GM18867 (cell line): Measurements from ENCODE around the gene FAH.

Experiments
- ATAC-seq: cut with Tn5 transposase; IDR thresholded peaks from one replicate; pipeline ENCODE4 v1.9.1; 2021; ENCODE audit warnings: mild to moderate bottlenecking, moderate library complexity; ENCODE audit not compliant: unreplicated experiment

The FAH gene

DNA sequence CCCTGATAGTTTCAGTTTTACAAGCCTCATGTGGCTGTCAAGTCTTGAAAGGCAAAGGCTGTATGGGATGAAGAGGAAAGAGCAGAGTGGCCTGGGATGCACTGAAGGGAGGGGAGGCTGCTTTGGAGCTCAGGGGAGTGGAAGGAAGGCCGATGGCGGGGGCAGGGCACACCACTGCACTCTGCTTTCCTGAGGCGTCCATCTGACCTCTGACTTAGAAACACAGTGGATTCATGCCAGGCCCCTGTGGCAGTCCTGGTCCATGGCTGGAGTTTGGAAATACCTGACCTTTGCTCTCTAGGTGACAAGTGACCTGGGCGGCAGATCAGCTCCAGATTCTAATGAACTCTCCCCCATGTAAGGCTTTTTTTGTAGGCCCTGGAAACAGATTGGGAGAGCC, 19.0 kb downstream of the FAH start:
- no peak for ATAC-seq

DNA sequence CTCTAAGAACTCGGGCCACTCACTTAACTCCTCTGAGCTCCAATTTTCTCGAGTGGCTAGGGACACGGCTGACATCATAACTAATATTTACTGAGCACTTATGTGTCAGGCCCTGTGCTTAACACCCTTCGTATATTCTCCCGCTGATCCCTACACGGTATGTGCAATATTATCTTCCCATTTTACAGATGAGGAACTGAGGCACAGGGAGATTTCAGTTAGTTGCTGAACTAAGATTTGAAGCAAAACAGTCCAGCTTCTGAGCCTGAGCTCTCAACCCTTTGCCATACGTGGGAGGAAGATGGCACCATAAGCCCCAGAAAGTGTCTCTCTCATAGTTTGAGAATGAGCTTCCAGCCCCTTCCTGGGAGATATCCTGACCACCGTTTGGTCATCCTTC, 19.6 kb downstream of the FAH start:
- no peak for ATAC-seq

DNA sequence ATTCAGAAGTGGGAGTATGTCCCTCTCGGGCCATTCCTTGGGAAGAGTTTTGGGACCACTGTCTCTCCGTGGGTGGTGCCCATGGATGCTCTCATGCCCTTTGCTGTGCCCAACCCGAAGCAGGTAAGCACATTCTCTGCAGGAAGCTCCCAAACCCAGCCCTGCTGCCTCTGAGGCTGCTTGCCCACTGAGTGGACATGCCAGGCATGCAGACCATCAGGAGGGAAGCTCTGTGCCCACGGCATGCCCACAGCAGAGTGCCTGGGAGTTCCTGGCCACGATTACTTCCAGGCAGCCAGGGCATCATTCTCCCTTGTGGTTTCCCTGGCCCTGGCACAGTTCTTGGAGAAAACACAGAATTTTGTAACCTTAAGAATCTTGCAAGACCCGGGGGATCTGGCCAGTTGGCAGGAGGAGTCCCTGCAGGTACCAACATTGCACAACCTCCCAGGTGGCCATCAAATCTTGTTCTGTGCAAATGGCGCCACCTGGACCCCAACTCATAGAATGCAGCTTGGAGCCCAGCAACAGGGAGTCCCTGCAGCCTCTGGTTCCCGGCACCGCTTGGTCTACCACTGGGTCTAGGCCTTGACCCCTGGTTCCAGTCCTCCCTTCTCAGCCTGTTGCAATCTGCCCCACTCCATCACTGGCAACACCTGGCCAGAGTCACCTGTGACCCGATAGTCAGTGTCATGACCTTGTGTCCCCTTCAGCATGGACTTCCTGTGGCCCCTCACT, 20.4 kb downstream of the FAH start:
- no peak for ATAC-seq

DNA sequence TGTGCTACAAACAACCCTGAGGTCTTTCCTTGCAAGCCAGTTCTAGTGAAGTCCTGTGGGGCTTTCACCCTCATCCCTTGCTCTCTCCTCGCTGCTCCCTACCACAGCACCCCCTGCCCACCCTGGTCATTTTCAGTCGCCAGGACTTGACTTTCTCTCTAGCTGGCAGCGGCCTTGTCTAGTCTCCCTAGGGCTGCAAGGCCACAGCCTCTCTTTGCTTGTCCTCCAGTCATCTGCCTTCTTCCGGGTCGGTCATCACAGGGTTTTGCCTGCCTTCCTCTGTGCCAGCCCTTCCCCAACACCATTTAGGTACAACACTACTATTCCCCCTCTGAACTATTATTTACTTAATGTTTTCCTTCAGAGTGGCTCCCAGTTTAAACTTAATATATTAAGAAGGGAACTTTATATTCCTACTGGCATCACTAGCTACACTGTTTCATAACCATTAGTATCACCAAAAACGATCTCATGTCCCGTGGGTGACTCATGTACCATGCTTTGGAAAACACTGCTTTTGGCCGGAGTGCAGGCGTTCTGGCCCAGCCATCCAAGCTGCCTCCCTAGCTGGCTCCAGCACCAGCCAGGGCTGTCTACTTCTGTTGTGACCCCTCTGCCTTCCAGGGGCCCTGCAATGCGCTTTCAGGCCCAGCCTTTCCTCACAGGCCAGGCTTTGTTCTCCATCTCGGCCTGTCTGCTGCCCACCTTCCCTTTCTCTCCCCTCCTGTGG, 21.4 kb downstream of the FAH start:
- no peak for ATAC-seq

DNA sequence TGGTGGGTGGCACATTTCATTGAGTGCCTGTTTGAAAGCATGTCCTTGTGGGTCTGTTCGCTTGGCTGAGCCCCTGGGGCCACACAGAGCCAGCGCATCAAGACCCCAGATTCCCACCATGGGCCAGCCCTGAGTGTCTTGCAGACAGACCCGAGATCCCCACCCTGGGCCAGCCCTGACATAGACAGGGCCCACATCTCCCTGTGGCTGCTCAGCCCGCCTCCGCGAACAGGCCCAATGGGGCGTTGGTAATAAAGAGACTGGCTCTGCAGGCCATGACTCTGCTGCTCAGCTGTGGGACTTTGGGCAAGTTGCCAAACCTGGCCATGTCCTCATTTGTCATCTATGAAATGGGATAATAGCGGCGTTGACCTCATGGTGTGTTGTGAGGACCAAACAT, 22.6 kb downstream of the FAH start:
- ATAC-seq = no peak

DNA sequence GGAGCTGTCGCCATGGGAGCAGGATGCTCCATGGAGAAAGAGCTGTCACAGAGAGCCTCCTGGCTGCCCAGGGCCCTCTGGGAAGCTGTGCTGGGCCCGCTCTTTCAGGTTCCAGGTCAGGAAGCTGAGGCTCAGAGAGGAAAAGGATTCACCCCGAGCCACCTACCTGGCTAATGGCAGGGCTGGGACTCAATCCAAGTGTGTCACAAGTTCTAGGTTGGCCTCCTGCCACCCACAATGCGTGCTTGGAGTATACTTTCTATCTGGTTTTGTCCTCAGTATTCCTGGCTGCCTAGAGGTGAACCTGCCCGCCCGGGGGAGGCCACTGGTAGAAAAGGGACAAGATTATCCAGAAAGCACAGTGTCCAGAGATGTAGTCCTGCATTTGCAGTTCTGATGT, 23.6 kb downstream of the FAH start:
- no peak for ATAC-seq

DNA sequence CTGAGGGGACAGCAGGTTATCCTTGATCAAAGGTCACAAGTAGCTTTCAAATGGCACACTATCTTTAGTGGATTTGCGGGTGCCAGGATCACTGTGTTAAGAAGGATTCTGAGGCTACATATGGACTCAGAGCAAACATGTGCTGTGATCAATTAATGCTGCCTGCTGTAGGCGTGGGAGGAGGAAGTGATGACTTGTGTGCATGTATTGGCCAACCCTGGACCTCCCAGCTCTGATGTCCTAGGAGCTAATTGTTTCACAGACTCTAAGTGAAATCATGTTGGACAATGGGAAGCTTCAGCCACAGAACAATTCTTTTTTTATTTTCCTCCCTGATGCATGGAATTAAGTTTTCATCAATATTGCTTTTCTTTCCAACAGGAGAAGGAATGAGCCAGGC, 24.4 kb downstream of the FAH start:
- ATAC-seq = no peak

DNA sequence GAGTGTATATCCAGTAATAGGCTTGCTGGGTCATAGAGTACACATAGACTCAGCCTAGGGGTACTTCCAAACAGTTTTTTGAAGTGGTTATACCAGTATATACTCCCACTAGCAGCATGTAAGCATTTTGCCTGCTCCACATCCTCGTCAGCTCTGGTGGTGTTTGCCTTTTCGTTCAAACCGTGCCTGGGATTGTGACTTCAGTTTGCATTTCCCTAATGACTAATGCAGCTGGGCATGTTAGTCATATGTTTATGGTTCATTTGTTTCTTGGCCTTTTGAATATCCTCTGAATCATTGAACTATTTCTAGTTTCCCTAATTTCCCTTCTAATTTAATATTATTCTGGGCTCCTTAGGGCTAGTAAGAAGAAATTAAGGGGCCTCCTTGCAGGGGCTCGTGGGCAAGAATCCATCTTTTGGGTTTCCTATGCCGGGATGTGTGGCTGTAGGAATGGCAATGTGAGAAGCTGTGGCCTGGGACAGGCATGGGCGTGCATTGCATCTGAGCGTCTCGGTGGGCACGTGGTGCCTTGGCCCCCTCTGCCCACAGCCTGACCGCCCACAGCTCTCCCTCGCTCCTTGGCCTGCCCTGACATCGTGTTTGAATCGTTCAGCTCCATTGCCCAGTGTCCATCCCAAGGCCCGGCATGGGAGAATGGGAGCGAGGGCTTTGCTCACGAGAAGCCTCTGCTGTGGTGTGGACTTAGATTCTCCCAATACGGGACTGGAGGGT, 26.4 kb downstream of the FAH start:
- no peak for ATAC-seq

DNA sequence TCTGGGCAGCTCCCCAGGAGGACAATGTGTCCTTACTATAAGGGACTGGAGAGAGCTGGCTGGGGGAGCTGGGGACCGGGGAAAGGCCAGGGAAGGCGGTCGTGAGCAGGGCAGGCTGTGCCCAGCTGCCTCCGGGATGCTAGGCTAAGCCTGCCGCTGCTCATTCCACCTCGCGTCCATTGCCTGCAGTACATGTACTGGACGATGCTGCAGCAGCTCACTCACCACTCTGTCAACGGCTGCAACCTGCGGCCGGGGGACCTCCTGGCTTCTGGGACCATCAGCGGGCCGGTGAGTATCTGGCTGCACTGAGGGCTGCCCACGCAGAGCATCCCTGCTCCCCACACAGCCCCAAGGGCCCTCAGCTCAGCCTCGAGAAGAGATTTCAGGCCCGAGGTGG, 27.1 kb downstream of the FAH start:
- ATAC-seq = no peak

DNA sequence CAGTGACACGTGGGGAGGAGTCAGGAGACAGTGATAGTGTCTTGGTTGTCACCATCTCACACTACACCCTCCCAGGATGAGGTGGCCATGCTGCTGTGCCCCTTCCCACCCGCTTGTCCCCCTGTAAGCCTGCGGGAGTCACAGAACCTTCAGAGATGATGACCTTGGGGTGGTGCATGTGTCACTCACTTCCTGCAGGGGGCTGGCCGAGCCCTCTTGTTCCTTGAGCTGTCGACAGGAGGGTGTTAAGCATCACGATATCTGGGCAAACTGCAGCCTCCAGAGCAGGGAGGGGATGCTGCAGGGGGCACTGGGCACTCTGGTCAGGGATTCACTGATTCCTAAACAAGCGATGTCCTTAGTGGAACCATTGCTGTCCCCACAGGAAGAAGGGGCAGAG, 27.7 kb downstream of the FAH start:
- ATAC-seq = no peak

DNA sequence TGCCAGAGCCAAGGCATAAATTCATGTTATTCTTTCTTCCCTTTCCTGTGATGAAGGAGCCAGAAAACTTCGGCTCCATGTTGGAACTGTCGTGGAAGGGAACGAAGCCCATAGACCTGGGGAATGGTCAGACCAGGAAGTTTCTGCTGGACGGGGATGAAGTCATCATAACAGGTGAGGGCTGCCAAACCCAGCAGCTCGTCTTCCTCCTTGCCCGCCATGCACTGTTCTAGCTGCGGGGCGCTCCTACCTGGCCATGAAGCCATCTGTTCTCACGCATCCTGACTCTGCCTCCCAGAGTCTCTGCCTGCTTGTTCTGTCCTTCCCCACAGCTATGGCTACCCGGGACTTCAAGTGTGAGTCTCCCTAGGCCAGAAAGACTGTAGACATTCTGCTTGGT, 28.2 kb downstream of the FAH start:
- no peak for ATAC-seq

DNA sequence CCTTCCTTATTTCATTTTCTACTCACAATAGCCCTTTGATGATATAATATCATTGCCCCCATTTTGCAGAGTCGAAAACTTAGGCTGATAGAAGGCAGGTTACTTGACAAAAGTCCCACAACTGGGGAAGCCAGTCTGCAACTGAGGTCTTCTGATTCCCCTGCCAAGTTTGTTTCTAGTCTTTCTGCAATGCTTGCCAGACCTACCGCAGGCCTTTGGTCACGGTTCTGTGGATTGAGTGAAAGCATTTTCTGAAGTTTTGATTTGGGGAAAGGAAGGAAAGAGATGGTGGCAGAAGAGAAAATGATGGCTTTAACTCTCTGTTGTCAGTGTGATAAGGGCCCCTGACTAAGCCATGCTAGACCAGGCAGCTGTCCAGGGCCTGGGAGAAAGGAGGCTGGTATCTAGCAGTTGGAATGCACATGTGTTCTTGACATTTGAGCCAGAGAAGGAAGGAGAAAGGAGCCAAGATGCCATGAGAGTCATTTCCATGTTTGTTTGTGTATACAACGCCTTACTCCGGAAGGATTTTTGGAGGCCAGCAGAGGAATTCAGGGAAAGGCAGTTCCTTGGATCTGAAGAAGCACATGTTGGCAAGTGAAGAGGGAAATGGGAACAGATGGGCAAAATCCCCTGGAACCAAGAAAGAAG, 29.9 kb downstream of the FAH start:
- ATAC-seq = no peak

DNA sequence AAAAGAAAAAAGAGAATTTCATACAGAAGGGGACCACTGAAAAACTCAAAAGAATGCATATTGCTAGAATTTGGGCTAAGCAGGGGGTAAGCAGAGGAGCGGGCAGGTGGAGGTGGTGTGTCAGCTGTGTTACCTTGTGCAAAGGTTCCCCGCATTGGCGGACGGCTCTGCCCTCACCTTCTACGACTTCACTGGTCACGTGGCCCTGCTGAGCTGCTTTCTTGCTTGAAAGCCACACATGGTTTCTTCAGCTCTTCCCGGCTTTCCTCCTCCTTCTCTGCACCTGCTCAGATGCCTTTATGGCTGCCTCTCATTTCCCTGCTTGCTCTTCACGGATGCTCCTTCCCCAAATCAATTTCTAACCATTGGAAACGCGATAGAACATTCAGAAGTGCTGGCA, 30.5 kb downstream of the FAH start:
- no peak for ATAC-seq

DNA sequence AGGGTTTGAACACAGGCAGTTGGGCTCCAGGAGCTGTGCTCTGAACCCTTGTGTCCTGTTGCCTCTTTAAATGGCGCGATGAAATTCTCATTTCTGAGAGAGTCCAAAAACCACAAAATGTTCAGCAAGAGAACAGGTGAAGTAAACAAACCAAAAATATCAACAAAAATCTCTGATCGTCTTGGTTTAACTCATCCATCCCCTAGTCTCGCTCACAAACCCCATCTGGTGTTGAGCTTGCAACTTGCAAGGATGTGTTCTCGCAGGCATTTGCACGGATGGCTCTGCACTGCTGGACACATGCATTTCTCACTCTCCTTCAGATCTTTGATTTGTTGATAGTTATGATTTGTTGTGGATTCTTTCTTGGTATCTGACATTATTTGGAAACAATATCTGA, 31.1 kb downstream of the FAH start:
- ATAC-seq = no peak

DNA sequence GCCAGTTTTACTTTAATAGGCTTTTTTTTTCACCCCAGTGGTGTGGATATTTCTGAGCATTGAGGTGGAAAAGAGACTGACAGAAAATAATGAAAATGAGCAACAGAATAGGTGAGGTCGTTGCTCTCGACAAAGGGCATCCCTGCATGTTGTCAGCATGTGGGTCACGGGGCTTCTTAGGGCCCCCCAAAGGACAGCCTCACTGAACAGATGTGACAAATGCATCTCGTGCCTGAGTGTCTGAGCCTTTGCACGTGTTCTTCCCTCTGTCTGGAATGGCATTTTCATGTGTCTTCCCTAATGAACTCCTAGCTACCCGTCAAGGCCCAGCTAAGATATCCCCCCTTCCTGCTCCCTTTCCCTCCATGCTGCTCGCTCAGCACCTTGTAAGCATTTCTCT, 31.8 kb downstream of the FAH start:
- ATAC-seq = no peak

DNA sequence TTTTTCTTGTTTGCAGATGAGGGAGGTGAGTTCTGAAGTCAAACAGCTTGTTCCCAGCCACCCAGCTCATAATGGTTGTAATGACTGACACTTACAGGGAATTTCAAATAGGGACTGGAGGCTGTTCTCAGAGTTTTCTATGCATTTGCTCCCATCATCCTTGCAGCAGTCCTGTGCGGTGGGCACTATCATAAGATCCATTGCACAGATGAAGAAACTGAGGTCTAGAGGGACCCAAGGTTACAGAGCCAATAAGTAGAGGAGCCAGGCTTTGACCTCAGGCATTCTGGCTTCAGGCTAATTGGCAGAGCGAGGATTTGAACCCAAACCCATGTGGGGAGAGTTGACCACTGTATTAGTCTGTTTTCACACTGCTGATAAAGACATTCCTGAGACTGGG, 32.4 kb downstream of the FAH start:
- no peak for ATAC-seq

DNA sequence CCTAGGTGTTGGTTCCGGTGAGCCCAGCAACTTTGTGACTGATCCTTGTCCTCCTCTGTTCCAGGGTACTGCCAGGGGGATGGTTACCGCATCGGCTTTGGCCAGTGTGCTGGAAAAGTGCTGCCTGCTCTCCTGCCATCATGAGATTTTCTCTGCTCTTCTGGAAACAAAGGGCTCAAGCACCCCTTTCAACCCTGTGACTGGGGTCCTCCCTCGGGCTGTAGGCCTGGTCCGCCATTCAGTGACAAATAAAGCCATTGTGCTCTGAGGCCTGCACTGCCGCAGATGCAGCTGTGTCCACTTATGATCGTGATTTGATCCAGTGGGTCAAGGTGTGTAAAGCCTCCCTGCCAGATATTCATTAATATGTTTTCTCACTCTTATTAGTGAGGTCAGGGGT, 33.3 kb downstream of the FAH start:
- no peak for ATAC-seq

DNA sequence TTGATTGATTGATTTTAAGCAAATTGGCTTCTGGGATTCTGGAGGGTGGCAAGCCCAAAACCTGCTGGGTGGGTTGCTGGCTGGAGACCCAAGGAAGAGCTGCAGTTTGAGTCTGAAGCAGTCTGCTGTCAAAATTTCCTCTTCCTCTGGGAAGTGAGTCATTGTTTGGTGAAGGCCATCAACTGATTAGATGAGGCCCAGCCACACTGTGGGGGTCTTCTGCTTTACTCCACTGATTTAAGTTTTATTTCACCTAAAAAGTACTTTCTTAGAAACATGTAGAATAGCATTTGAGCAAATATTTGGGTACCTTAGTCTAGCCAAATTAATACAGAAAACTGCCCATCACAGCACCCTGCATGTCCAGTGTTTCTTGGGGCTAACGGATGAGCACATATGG, 33.8 kb downstream of the FAH start:
- no peak for ATAC-seq

DNA sequence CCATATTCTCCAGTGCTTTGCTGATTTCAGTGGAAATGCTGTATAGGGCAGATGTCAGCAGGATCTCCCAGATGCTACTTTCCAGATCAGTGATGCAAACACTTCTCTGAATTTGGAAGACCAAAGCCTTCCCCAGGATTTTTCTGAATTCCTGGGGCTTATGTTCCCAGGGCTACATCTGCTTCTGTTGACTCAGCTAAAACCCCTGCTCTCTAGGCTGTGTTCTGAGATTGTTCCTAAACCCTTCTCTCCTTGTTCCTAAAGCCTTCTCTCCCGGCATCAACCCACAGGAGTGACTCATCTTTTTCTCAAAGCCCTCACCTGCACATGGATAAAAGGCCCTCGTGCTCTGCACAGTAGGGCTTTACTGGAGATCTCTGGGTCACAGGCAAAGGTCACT, 35.5 kb downstream of the FAH start:
- ATAC-seq = no peak

DNA sequence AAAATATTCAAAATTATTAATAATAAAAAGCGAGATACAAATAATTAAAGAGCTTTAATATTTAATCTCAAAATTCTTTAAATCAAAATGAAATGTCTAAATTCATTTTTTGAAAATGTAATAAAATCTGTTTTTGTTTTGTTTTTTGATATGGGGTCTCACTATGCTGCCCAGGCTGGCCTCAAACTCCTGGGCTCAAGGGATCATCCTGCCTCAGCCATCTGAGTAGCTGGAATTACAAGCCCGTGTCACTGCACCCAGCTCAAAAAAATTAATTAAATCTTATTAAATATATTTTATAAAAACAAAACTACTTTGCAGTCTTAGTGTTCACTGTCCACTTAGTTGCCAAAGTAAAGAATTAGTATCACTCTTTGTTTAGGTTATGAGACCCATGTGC, 38.4 kb downstream of the FAH start:
- no peak for ATAC-seq

DNA sequence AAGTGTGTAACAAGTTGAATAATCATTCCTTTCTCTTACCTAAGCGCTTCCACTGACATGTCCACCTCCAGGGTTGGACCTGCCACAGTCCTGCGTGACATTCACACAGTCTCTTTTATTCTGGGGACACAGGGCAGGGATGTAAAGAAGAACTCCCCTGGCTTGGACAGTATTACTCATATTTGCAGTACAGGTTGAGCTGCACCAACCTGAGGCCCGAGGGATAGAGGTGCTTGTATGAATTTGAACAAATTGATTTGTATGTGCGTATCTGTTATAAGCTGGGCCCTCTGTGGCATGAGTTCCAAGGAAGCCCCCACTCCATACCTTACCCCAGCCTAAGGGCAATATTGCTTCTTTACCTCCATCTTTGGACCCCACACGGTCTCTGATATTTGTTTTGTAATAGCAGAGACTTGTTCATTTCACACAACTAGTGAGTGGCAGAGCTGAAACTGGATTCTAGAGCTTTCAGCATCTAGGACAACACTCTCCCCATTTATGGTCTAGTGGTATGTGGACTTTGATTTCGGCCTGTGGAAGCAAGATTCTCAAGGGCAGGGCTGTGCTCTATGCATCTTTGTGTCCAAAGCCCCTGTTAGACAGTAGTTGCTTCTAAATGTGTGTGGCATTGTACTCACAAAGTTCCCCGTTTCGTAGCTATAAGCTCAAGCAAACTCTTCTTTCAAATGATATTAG, 39.2 kb downstream of the FAH start:
- no peak for ATAC-seq
